H1 (cell line): ENCODE results near the gene DIP2C. TPM values are rescaled to one million over a fixed set of nuclear protein-coding genes. Genes with fewer than 3 reads are reported as not detected.

Source experiments
- CTCF ChIA-PET: fragments of 300-600 bp; sonication (Branson Sonifier 250); formaldehyde crosslinking; loops from one replicate; lab custom pipeline; 2021; ENCODE audit not compliant: partially characterized antibody; lab: Charles Lee
- POLR2A ChIA-PET: fragments of 300-600 bp; sonication (Branson Sonifier 250); formaldehyde crosslinking; loops from one replicate; lab custom pipeline; 2021; ENCODE audit warnings: inconsistent platforms; ENCODE audit not compliant: partially characterized antibody; lab: Charles Lee
- DNase-seq, 2 experiments: peaks; one replicate each; pipeline versions ENCODE4 v3.0.0 to v3.0.0-alpha.2; 2010 to 2022; ENCODE audit warnings: low spot score in 2 of 2, low read depth in 1 of 2, mixed read lengths in 1 of 2
- FAIRE-seq: peaks from 2 replicates; lab custom pipeline; 2011; peaks lifted over from hg19 to GRCh38; lab: Jason Lieb, UNC
- H2AFZ ChIP-seq: 2 replicates; pipeline ENCODE4 v1.8.1; 2012; ENCODE audit warnings: low read length, inconsistent platforms
- H2AK5ac ChIP-seq: 2 replicates; pipeline ENCODE4 v1.6.1; 2013; ENCODE audit warnings: low read depth, low read length
- H2BK120ac ChIP-seq: replicated peaks from 2 replicates; pipeline ENCODE3; 2013; ENCODE audit warnings: low read depth, low read length, inconsistent platforms
- H2BK12ac ChIP-seq: 2 replicates; pipeline ENCODE4 v1.6.1; 2013; ENCODE audit warnings: low read depth, low read length
- H2BK15ac ChIP-seq: 2 replicates; pipeline ENCODE4 v1.6.1; 2013; ENCODE audit warnings: low read length
- H2BK20ac ChIP-seq: 2 replicates; pipeline ENCODE4 v1.6.1; 2013; ENCODE audit warnings: low read length
- H2BK5ac ChIP-seq: 2 replicates; pipeline ENCODE4 v1.6.1; 2013; ENCODE audit warnings: low read depth, low read length
- H3K14ac ChIP-seq: 2 replicates; pipeline ENCODE4 v1.6.1; 2013; ENCODE audit warnings: inconsistent platforms; ENCODE audit not compliant: insufficient read length
- H3K18ac ChIP-seq: 2 replicates; pipeline ENCODE4 v1.6.1; 2013; ENCODE audit warnings: low read length; ENCODE audit errors: extremely low read depth
- H3K23ac ChIP-seq: 2 replicates; pipeline ENCODE4 v1.6.1; 2013; ENCODE audit warnings: inconsistent platforms; ENCODE audit not compliant: insufficient read length
- H3K23me2 ChIP-seq: 2 replicates; pipeline ENCODE4 v1.6.1; 2013; ENCODE audit warnings: low read depth, low read length
- H3K27ac ChIP-seq: 2 replicates; pipeline ENCODE4 v1.6.1; 2011; ENCODE audit warnings: low read depth, low read length, inconsistent platforms
- H3K27me3 ChIP-seq, 4 experiments: replicated peaks in 1 of 4; 1 replicate in 1 of 4; 2 replicates in 3 of 4; pipeline versions ENCODE4 v1.6.1 to v1.8.1; 2011 to 2013; ENCODE audit warnings: low read length in 3 of 4, mild to moderate bottlenecking in 3 of 4, inconsistent platforms in 2 of 4, mixed read lengths in 2 of 4, moderate library complexity in 1 of 4; ENCODE audit not compliant: control insufficient read depth in 3 of 4, insufficient read depth in 3 of 4; ENCODE audit errors: extremely low read depth in 1 of 4
- H3K36me3 ChIP-seq, 4 experiments: 2 replicates each; pipeline versions ENCODE4 v1.6.1 to v1.8.1; 2011 to 2013; ENCODE audit warnings: mild to moderate bottlenecking in 4 of 4, low read length in 3 of 4, moderate library complexity in 2 of 4, control low read depth in 1 of 4, inconsistent platforms in 1 of 4; ENCODE audit not compliant: insufficient read depth in 4 of 4, control insufficient read depth in 2 of 4
- H3K4ac ChIP-seq: replicated peaks from 2 replicates; pipeline ENCODE3; 2013; ENCODE audit warnings: low read length, low read depth, mixed read lengths, inconsistent platforms; ENCODE audit not compliant: insufficient read length
- H3K4me1 ChIP-seq, 4 experiments: replicated peaks in 1 of 4; 1 replicate in 1 of 4; 2 replicates in 3 of 4; pipeline versions ENCODE4 v1.6.1 to v1.8.1; 2011 to 2013; ENCODE audit warnings: low read length in 3 of 4, inconsistent platforms in 2 of 4, mixed read lengths in 1 of 4; ENCODE audit not compliant: insufficient read depth in 4 of 4, control insufficient read depth in 3 of 4
- H3K4me2 ChIP-seq, 2 experiments: 2 replicates each; pipeline versions ENCODE4 v1.6.1 to v1.8.1; 2011 to 2013; ENCODE audit warnings: low read depth in 2 of 2, low read length in 2 of 2, control low read depth in 1 of 2, inconsistent platforms in 1 of 2, mild to moderate bottlenecking in 1 of 2; ENCODE audit not compliant: insufficient read depth in 1 of 2
- H3K4me3 ChIP-seq, 4 experiments: fragments of 200-600, 300-600 bp in 1 of 4; sonication (generic), shearing (Covaris generic), sonication (Bioruptor Twin) in 1 of 4; 2 replicates each; pipeline versions ENCODE4 v1.5.1 to v1.8.1; 2011 to 2016; ENCODE audit warnings: low read length in 4 of 4, low read depth in 3 of 4, control low read depth in 2 of 4, inconsistent platforms in 2 of 4, mild to moderate bottlenecking in 2 of 4, mixed read lengths in 1 of 4, moderate library complexity in 1 of 4; ENCODE audit not compliant: insufficient read depth in 2 of 4; ENCODE audit errors: extremely low read depth in 1 of 4
- H3K56ac ChIP-seq: replicated peaks from 2 replicates; pipeline ENCODE3; 2013; ENCODE audit warnings: low read depth, mild to moderate bottlenecking, mixed read lengths, low read length, inconsistent platforms; ENCODE audit not compliant: insufficient read length
- H3K79me1 ChIP-seq: 2 replicates; pipeline ENCODE4 v1.6.1; 2013; ENCODE audit warnings: low read depth, low read length, control low read depth
- H3K79me2 ChIP-seq, 2 experiments: 2 replicates each; pipeline versions ENCODE4 v1.6.1 to v1.8.1; 2012 to 2013; ENCODE audit warnings: low read length in 2 of 2, mild to moderate bottlenecking in 2 of 2, inconsistent platforms in 1 of 2; ENCODE audit not compliant: insufficient read depth in 2 of 2, control insufficient read depth in 1 of 2
- H3K9ac ChIP-seq, 4 experiments: replicated peaks in 1 of 4; 1 replicate in 1 of 4; 2 replicates in 3 of 4; pipeline versions ENCODE4 v1.6.1 to v1.8.1; 2011 to 2013; ENCODE audit warnings: low read depth in 3 of 4, low read length in 3 of 4, control low read depth in 2 of 4, mild to moderate bottlenecking in 2 of 4, moderate library complexity in 2 of 4, inconsistent platforms in 1 of 4; ENCODE audit errors: extremely low read depth in 1 of 4
- H3K9me3 ChIP-seq, 2 experiments: 2 replicates each; pipeline versions ENCODE4 v1.6.1 to v1.8.1; 2012 to 2013; ENCODE audit warnings: mild to moderate bottlenecking in 2 of 2, moderate library complexity in 2 of 2, control low read depth in 1 of 2, inconsistent platforms in 1 of 2, low read depth in 1 of 2, low read length in 1 of 2, mixed read lengths in 1 of 2; ENCODE audit not compliant: insufficient read depth in 2 of 2
- H4K20me1 ChIP-seq, 2 experiments: replicated peaks in 1 of 2; 2 replicates each; pipeline versions ENCODE3 to v1.8.1; 2011 to 2013; ENCODE audit warnings: inconsistent platforms in 2 of 2, low read length in 2 of 2, mild to moderate bottlenecking in 1 of 2; ENCODE audit not compliant: insufficient read depth in 2 of 2, control insufficient read depth in 1 of 2
- H4K5ac ChIP-seq: 2 replicates; pipeline ENCODE4 v1.6.1; 2013; ENCODE audit warnings: low read length, low read depth, mixed read lengths, inconsistent platforms; ENCODE audit not compliant: insufficient read length
- H4K8ac ChIP-seq: 2 replicates; pipeline ENCODE4 v1.8.0; 2013; ENCODE audit warnings: mild to moderate bottlenecking, moderate library complexity, low read length, inconsistent platforms; ENCODE audit not compliant: insufficient read depth; ENCODE audit errors: extremely low read depth
- H4K91ac ChIP-seq: replicated peaks from 2 replicates; pipeline ENCODE3; 2013; ENCODE audit warnings: low read length, mixed read lengths, inconsistent platforms; ENCODE audit not compliant: insufficient read length
- BACH1 ChIP-seq: IDR thresholded peaks from 2 replicates; pipeline ENCODE4 v1.6.1; 2012; ENCODE audit warnings: low read length, improper control_type of control experiment
- EGR1 ChIP-seq: IDR thresholded peaks from 2 replicates; pipeline ENCODE4 v1.6.1; 2011; ENCODE audit warnings: low read depth, low read length, borderline replicate concordance
- HDAC2 ChIP-seq, 2 experiments: fragments of 300-600 bp in 1 of 2; sonication (generic) in 1 of 2; IDR thresholded peaks; 2 replicates each; pipeline ENCODE4 v1.6.1; 2011 to 2012; ENCODE audit warnings: low read depth in 2 of 2, low read length in 2 of 2, mild to moderate bottlenecking in 2 of 2, moderate library complexity in 2 of 2, borderline replicate concordance in 1 of 2, inconsistent platforms in 1 of 2
- RAD21 ChIP-seq, 2 experiments: IDR thresholded peaks in 1 of 2; conservative IDR thresholded peaks in 1 of 2; 2 replicates each; pipeline ENCODE4 v1.6.1; 2011; ENCODE audit warnings: low read depth in 2 of 2, low read length in 2 of 2, improper control_type of control experiment in 1 of 2, inconsistent platforms in 1 of 2, mild to moderate bottlenecking in 1 of 2, moderate library complexity in 1 of 2
- SAP30 ChIP-seq: fragments of 300-600 bp; sonication (generic); IDR thresholded peaks from 2 replicates; pipeline ENCODE4 v1.7.1; 2012; ENCODE audit warnings: low read length, moderate library complexity, mild to moderate bottlenecking, inconsistent platforms; ENCODE audit not compliant: insufficient read depth, insufficient replicate concordance
- SIRT6 ChIP-seq: IDR thresholded peaks from one replicate; pipeline ENCODE4 v1.7.1; 2012; ENCODE audit warnings: low read length, inconsistent platforms
- SIX5 ChIP-seq: IDR thresholded peaks from 2 replicates; pipeline ENCODE4 v1.6.1; 2011; ENCODE audit warnings: mild to moderate bottlenecking, low read depth, low read length
- WGBS, 2 experiments: shearing (Covaris generic) in 1 of 2; methylation state at CpG; one replicate each; pipeline versions ENCODE4 v1.1.6 to v1.1.7; 2013 to 2015; ENCODE audit warnings: low lambda C conversion rate in 2 of 2, mixed read lengths in 2 of 2, inconsistent platforms in 1 of 2, low coverage in 1 of 2, missing lambda C conversion rate in 1 of 2; ENCODE audit not compliant: insufficient replicate concordance in 2 of 2, insufficient coverage in 1 of 2, insufficient read length in 1 of 2; ENCODE audit errors: extremely low coverage in 1 of 2, missing lambda C conversion rate in 1 of 2; 5-methylcytosine and 5-hydroxymethylcytosine counted together
- polyA plus RNA-seq, 7 experiments: library from polyadenylated mRNA; depleted of rRNA in 3 of 7; stranded (reverse) in 5 of 7; unstranded in 2 of 7; fragments of >200 nt in 5 of 7; fragments of 200-250 nt in 2 of 7; gene quantifications; 1 replicate in 5 of 7; 2 replicates in 1 of 7; 4 replicates in 1 of 7; pipeline versions ENCODE4 v1.2.1 to v1.2.3, GENCODE V29; 2011 to 2013; ENCODE audit warnings: missing spikeins in 2 of 7, mixed read lengths in 2 of 7
- total RNA-seq: library from RNA; stranded (reverse); fragmentation: NEBNext Ultra II Directional; extraction: Animal tissue kit (Norgen Biotek cat#: 25700); gene quantifications from 2 replicates; pipeline ENCODE4 v1.2.1, GENCODE V29; 2021

The DIP2C gene
- total and polyA plus RNA-seq, 2 of the 8 experiments (the other 6 are each of a cell fraction or from before 2014, with no cell fraction given) = 3.8 to 9.3 TPM

GRCh38 chr10:659688-660141, 29.8 kb downstream of the DIP2C start:
- peaks cover 13% of the 10 kb centered on the region for H3K79me1 ChIP-seq
- H2BK12ac ChIP-seq = no peak overlapping the region
- no peak overlapping the region for H2AFZ ChIP-seq
- no peak overlapping the region for H3K18ac ChIP-seq
- no peak overlapping the region for H2BK15ac ChIP-seq
- TF ChIP-seq SIRT6 (no peak), EGR1 (no peak), SIX5 (no peak), HDAC2 (IDR thresholded peaks at IDR 0.05; ENCODE audit: borderline replicate concordance in 1 of 2, low read depth in 2 of 2, low read length in 2 of 2) (no peak), BACH1 (no peak), RAD21 (IDR thresholded peaks at IDR 0.05 in 1 of 2, conservative IDR thresholded peaks at IDR 0.05 in 1 of 2; ENCODE audit: low read depth in 2 of 2, low read length in 2 of 2) (no peak), SAP30 (no peak)
- H3K27ac ChIP-seq = no peak overlapping the region
- no peak overlapping the region for H3K4me3 ChIP-seq
- no peak overlapping the region for H4K5ac ChIP-seq
- H2BK20ac ChIP-seq = no peak overlapping the region
- no peak overlapping the region for H3K4ac ChIP-seq
- no peaks in the 10 kb centered on the region for H3K9me3 ChIP-seq
- H3K4me1 ChIP-seq = peaks cover 0 to 9% (median 4%) of the 10 kb centered on the region in 4 experiments; a peak in 6 of 7 replicates
- H3K79me2 ChIP-seq = peaks cover 9 to 39% of the 10 kb centered on the region in 2 experiments
- no peak overlapping the region for H4K91ac ChIP-seq
- H2AK5ac ChIP-seq = no peak overlapping the region
- ChIA-PET CTCF (interaction anchor here (1.4 kb wide), 1 partner anchor 10 kb away, joined by 3 read pairs; no protein-coding TSS in a partner anchor), POLR2A (no interaction called here)
- no peak overlapping the region for H4K8ac ChIP-seq
- H3K9ac ChIP-seq = no peak overlapping the region
- no peaks in the 10 kb centered on the region; a peak in 1 of 8 replicates for H3K36me3 ChIP-seq
- peaks cover 15 to 29% of the 10 kb centered on the region in 2 experiments for H4K20me1 ChIP-seq
- no peak for FAIRE-seq
- H3K23ac ChIP-seq = no peak overlapping the region
- no peaks in the 10 kb centered on the region for H3K27me3 ChIP-seq
- 86% methylated on average over 9 of the region's 9 CpGs; no CpG with 5 or more reads in 1 of the 2 experiments for WGBS, 2 experiments
- H3K23me2 ChIP-seq = no peaks in the 10 kb centered on the region
- H3K14ac ChIP-seq = no peak overlapping the region
- no peak for DNase-seq
- no peak overlapping the region for H3K56ac ChIP-seq
- no peak overlapping the region for H3K4me2 ChIP-seq
- no peak overlapping the region for H2BK5ac ChIP-seq
- no peak overlapping the region for H2BK120ac ChIP-seq
